Chondrocyte (in vitro differentiated cells): ENCODE results near the gene PTGR2. TPM values are rescaled to one million over a fixed set of nuclear protein-coding genes. Genes with fewer than 3 reads are reported as not detected.
"Not testable (repeated sequence)": the region's sequence is repeated elsewhere in the genome, so short reads cannot be mapped to it uniquely, and the experiment has no call there.

Source experiments
- DNase-seq: peaks from one replicate; pipeline ENCODE4 v3.0.0; 2021; ENCODE audit warnings: mixed read lengths, low spot score
- H3K27ac Mint-ChIP-seq: one replicate; pipeline ENCODE4 v1.8.0; 2021; ENCODE audit warnings: mild to moderate bottlenecking, moderate library complexity, mixed read lengths; ENCODE audit not compliant: unreplicated experiment
- H3K27me3 Mint-ChIP-seq: 2 replicates; pipeline ENCODE4 v1.8.0; 2021; ENCODE audit warnings: low read depth, mixed read lengths
- H3K36me3 Mint-ChIP-seq: 2 replicates; pipeline ENCODE4 v1.8.0; 2021; ENCODE audit warnings: low read depth, mixed read lengths
- H3K4me1 Mint-ChIP-seq: 2 replicates; pipeline ENCODE4 v1.8.0; 2021; ENCODE audit warnings: low read depth, mild to moderate bottlenecking, mixed read lengths
- H3K4me3 Mint-ChIP-seq: one replicate; pipeline ENCODE4 v1.8.0; 2021; ENCODE audit warnings: mild to moderate bottlenecking, moderate library complexity, mixed read lengths; ENCODE audit not compliant: unreplicated experiment
- H3K9me3 Mint-ChIP-seq: 2 replicates; pipeline ENCODE4 v1.8.0; 2021; ENCODE audit warnings: low read depth, mixed read lengths
- CTCF ChIP-seq: fragments of 200-600 bp; sonication (generic); IDR thresholded peaks from 2 replicates; pipeline ENCODE4 v1.5.0; 2021; ENCODE audit warnings: antibody characterized with exemption, mild to moderate bottlenecking, moderate library complexity
- total RNA-seq: library from RNA; stranded (reverse); gene quantifications from 3 replicates; pipeline ENCODE4 v1.2.1, GENCODE V29; 2021

The PTGR2 gene
- total RNA-seq, 1 donor from 2014 or later, result 2.1 TPM

GRCh38 chr14:73909681-73910080, 58.0 kb downstream of the PTGR2 start:
- Mint-ChIP-seq H3K4me1 (peaks cover 23% of the 10 kb centered on the region), H3K9me3 (no peaks in the 10 kb centered on the region), H3K4me3 (no peak overlapping the region), H3K36me3 (peaks cover 42% of the 10 kb centered on the region), H3K27ac (no peak overlapping the region), H3K27me3 (no peaks in the 10 kb centered on the region)
- no peak for DNase-seq
- no peak for TF ChIP-seq CTCF

- H3K4me3 Mint-ChIP-seq, result no peak overlapping the region
- peaks cover 29% of the 10 kb centered on the region for H3K36me3 Mint-ChIP-seq
- no peak for DNase-seq
- H3K27ac Mint-ChIP-seq, result peak overlapping the region; percentile 87
- H3K4me1 Mint-ChIP-seq, result peaks cover 27% of the 10 kb centered on the region
- no peaks in the 10 kb centered on the region for H3K9me3 Mint-ChIP-seq
- H3K27me3 Mint-ChIP-seq, result no peaks in the 10 kb centered on the region
- no peak for TF ChIP-seq CTCF
These were observed 61.6 kb downstream of the PTGR2 start for GRCh38 chr14:73913256-73913655.

GRCh38 chr14:73916324-73916723, 64.7 kb downstream of the PTGR2 start:
- H3K9me3 Mint-ChIP-seq, result no peaks in the 10 kb centered on the region
- H3K36me3 Mint-ChIP-seq, result peaks cover 14% of the 10 kb centered on the region
- H3K4me1 Mint-ChIP-seq, result peaks cover 23% of the 10 kb centered on the region

GRCh38 chr14:73919457-73919856, 67.8 kb downstream of the PTGR2 start:
- H3K27ac Mint-ChIP-seq, H3K4me3 Mint-ChIP-seq, H3K9me3 Mint-ChIP-seq, H3K27me3 Mint-ChIP-seq, DNase-seq, H3K4me1 Mint-ChIP-seq: not testable (repeated sequence)
- H3K36me3 Mint-ChIP-seq, result peaks cover 26% of the 10 kb centered on the region

More at GRCh38 chr14:73916324-73916723, 64.7 kb downstream of the PTGR2 start:
- no peaks in the 10 kb centered on the region for H3K27me3 Mint-ChIP-seq
- TF ChIP-seq CTCF, result no peak
- no peak for DNase-seq
- H3K27ac Mint-ChIP-seq, result peak overlapping the region; percentile 5
- no peak overlapping the region for H3K4me3 Mint-ChIP-seq

GRCh38 chr14:73924337-73924736, 72.7 kb downstream of the PTGR2 start:
- Mint-ChIP-seq H3K4me1 (no peaks in the 10 kb centered on the region), H3K9me3 (no peaks in the 10 kb centered on the region), H3K27ac (peak overlapping the region; percentile 61), H3K4me3 (no peak overlapping the region), H3K27me3 (no peaks in the 10 kb centered on the region), H3K36me3 (peaks cover 44% of the 10 kb centered on the region)
- no peak for DNase-seq
- no peak for TF ChIP-seq CTCF

Other genes starting within 250 kb of the PTGR2 start
- not detected in 3 replicates for gene ACOT6, start 239.3 kb upstream of the PTGR2 start, total RNA-seq
- gene DNAL1, start 206.8 kb upstream of the PTGR2 start, total RNA-seq, result 13.3 to 23.0 TPM (median 15.2 TPM) in 3 replicates
- 72.0 to 85.2 TPM (median 72.1 TPM) in 3 replicates for gene PNMA1, start 137.4 kb upstream of the PTGR2 start, total RNA-seq
- gene ZNF410, start 35.0 kb downstream of the PTGR2 start, total RNA-seq, result 34.8 to 40.1 TPM (median 39.7 TPM) in 3 replicates
- 5.5 to 5.9 TPM (median 5.8 TPM) in 3 replicates for gene FAM161B, start 98.3 kb downstream of the PTGR2 start, total RNA-seq
- gene COQ6, start 98.5 kb downstream of the PTGR2 start, total RNA-seq, result 16.6 to 25.9 TPM (median 18.4 TPM) in 3 replicates
- gene ENTPD5, start 167.5 kb downstream of the PTGR2 start, total RNA-seq, result 18.0 to 21.0 TPM (median 19.3 TPM) in 3 replicates
- 7.0 to 13.8 TPM (median 9.3 TPM) in 3 replicates for gene BBOF1, start 167.5 kb downstream of the PTGR2 start, total RNA-seq
- gene ALDH6A1, start 232.6 kb downstream of the PTGR2 start, total RNA-seq, result 9.8 to 16.4 TPM (median 11.9 TPM) in 3 replicates
- gene LIN52, start 233.1 kb downstream of the PTGR2 start, total RNA-seq, result 6.6 to 9.3 TPM (median 7.5 TPM) in 3 replicates